ENCODE results near the gene TMEM178B. TPM values are rescaled to one million over a fixed set of nuclear protein-coding genes. Genes with fewer than 3 reads are reported as not detected.

TMEM178B gene
- total and polyA plus RNA-seq, 2 donors (not counting 1 experiment from before 2014, with no cell fraction given), result 0.28 to 0.96 TPM

GRCh38 chr7:141276031-141276430 is 202.2 kb downstream of the TMEM178B start:
- CTCF ChIA-PET, result no interaction called here
- TF ChIP-seq EZH2 (IDR thresholded peaks at IDR 0.05; ENCODE audit: borderline replicate concordance, insufficient read depth, low read depth, low read length, poor library complexity, severe bottlenecking), result no peak
- TF ChIP-seq, protein P1, sequence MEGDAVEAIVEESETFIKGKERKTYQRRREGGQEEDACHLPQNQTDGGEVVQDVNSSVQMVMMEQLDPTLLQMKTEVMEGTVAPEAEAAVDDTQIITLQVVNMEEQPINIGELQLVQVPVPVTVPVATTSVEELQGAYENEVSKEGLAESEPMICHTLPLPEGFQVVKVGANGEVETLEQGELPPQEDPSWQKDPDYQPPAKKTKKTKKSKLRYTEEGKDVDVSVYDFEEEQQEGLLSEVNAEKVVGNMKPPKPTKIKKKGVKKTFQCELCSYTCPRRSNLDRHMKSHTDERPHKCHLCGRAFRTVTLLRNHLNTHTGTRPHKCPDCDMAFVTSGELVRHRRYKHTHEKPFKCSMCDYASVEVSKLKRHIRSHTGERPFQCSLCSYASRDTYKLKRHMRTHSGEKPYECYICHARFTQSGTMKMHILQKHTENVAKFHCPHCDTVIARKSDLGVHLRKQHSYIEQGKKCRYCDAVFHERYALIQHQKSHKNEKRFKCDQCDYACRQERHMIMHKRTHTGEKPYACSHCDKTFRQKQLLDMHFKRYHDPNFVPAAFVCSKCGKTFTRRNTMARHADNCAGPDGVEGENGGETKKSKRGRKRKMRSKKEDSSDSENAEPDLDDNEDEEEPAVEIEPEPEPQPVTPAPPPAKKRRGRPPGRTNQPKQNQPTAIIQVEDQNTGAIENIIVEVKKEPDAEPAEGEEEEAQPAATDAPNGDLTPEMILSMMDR (IDR thresholded peaks at IDR 0.05), result no peak
- no peaks in the 10 kb centered on the region for H3K4me1 Mint-ChIP-seq

DNA sequence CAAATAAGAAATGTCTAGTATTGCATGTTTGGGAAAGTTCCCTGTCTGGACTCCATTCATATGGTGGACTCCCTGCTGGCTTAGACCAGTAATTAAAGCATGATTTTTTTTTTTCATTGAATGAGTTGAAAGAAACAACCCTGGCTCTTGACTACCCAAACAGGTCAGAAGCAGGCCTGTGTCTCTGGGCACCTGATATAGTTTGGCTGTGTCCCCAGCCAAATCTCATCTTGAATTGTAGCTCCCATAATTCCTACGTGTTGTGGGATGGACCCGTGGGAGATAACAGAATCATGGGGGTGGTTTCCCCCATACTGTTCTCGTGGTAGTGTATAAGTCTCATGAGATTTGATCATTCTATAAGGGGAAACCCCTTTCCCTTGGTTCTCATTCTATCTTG is 206.2 kb downstream of the TMEM178B start:
- ATAC-seq (ENCODE audit: low read depth), result no peak
- 0% methylated on average over 1 of the region's 3 CpGs for WGBS (ENCODE audit: insufficient coverage)

More at GRCh38 chr7:141276031-141276430, 202.2 kb downstream of the TMEM178B start:
- ATAC-seq (ENCODE audit: low read depth) (no peak), DNase-seq (no peak)
- no peak overlapping the region for H3K4me3 ChIP-seq (ENCODE audit: control extremely low read depth in 1 of 5, extremely low read depth in 1 of 5, insufficient read depth in 1 of 5, low read depth in 2 of 5, low read length in 4 of 5)
- Mint-ChIP-seq H3K27ac (no peak overlapping the region), H3K9me3 (ENCODE audit: insufficient read depth) (no peaks in the 10 kb centered on the region), H3K4me3 (no peak overlapping the region), H3K27me3 (no peaks in the 10 kb centered on the region)
- no peak overlapping the region for H3K4me2 ChIP-seq (replicated peaks; ENCODE audit: low read depth, low read length, poor library complexity, severe bottlenecking)
- no peaks in the 10 kb centered on the region for H4K20me1 ChIP-seq (ENCODE audit: control insufficient read depth, insufficient read depth, low read length, poor library complexity, severe bottlenecking)
- no peak overlapping the region for H3K27ac ChIP-seq (ENCODE audit: low read length in 2 of 2)
- 88% methylated on average over 4 of the region's 4 CpGs for WGBS (ENCODE audit: insufficient coverage)
- H3K79me2 ChIP-seq (ENCODE audit: control insufficient read depth, insufficient read depth, low read length), result no peaks in the 10 kb centered on the region
- H3K9me3 ChIP-seq (ENCODE audit: control extremely low read depth in 1 of 3, control insufficient read depth in 2 of 3, insufficient read depth in 1 of 3, low read length in 2 of 3), result no peaks in the 10 kb centered on the region
- no peak overlapping the region for H3K9ac ChIP-seq (ENCODE audit: low read length)
- intact Hi-C loops (cut with micrococcal nuclease), result no loop called here
- POLR2A ChIA-PET, result no interaction called here
- H2AFZ ChIP-seq (ENCODE audit: insufficient read depth, low read depth, low read length, poor library complexity, severe bottlenecking), result no peak overlapping the region
- H3K27me3 ChIP-seq (replicated peaks in 1 of 4; ENCODE audit: control extremely low read depth in 1 of 4, control insufficient read depth in 3 of 4, insufficient read depth in 4 of 4, low read length in 3 of 4), result no peaks in the 10 kb centered on the region
- no peaks in the 10 kb centered on the region for H3K36me3 ChIP-seq (replicated peaks in 1 of 2; ENCODE audit: control extremely low read depth in 1 of 2, control insufficient read depth in 1 of 2, extremely low read depth in 1 of 2, insufficient read depth in 2 of 2, low read length in 1 of 2)
- no peaks in the 10 kb centered on the region for H3K4me1 ChIP-seq (ENCODE audit: control insufficient read depth in 2 of 2, insufficient read depth in 2 of 2, low read length in 2 of 2)

More for the DNA sequence above, 206.2 kb downstream of the TMEM178B start:
- no peak overlapping the region for H3K4me2 ChIP-seq (replicated peaks; ENCODE audit: low read depth, low read length, poor library complexity, severe bottlenecking)
- no peak overlapping the region for H2AFZ ChIP-seq (ENCODE audit: insufficient read depth, low read depth, low read length, poor library complexity, severe bottlenecking)
- Mint-ChIP-seq H3K9me3 (ENCODE audit: insufficient read depth) (no peaks in the 10 kb centered on the region), H3K27me3 (peaks cover 16% of the 10 kb centered on the region), H3K4me1 (no peaks in the 10 kb centered on the region), H3K27ac (no peak overlapping the region), H3K4me3 (no peak overlapping the region)
- CTCF ChIA-PET, result no interaction called here
- H3K36me3 ChIP-seq (replicated peaks in 1 of 2; ENCODE audit: control extremely low read depth in 1 of 2, control insufficient read depth in 1 of 2, extremely low read depth in 1 of 2, insufficient read depth in 2 of 2, low read length in 1 of 2), result no peaks in the 10 kb centered on the region
- H3K4me3 ChIP-seq (ENCODE audit: control extremely low read depth in 1 of 5, extremely low read depth in 1 of 5, insufficient read depth in 1 of 5, low read depth in 2 of 5, low read length in 4 of 5), result no peak overlapping the region
- H4K20me1 ChIP-seq (ENCODE audit: control insufficient read depth, insufficient read depth, low read length, poor library complexity, severe bottlenecking), result no peaks in the 10 kb centered on the region
- H3K79me2 ChIP-seq (ENCODE audit: control insufficient read depth, insufficient read depth, low read length), result no peaks in the 10 kb centered on the region
- no peak for TF ChIP-seq EZH2 (IDR thresholded peaks at IDR 0.05; ENCODE audit: borderline replicate concordance, insufficient read depth, low read depth, low read length, poor library complexity, severe bottlenecking)
- TF ChIP-seq, protein P1 (IDR thresholded peaks at IDR 0.05), result no peak
- no peak overlapping the region for H3K9ac ChIP-seq (ENCODE audit: low read length)
- H3K27ac ChIP-seq (ENCODE audit: low read length in 2 of 2), result no peak overlapping the region
- peaks cover 0 to 2% (median 0%) of the 10 kb centered on the region in 4 experiments for H3K27me3 ChIP-seq (replicated peaks in 1 of 4; ENCODE audit: control extremely low read depth in 1 of 4, control insufficient read depth in 3 of 4, insufficient read depth in 4 of 4, low read length in 3 of 4)
- intact Hi-C loops (cut with micrococcal nuclease), result no loop called here
- DNase-seq, result no peak
- H3K9me3 ChIP-seq (ENCODE audit: control extremely low read depth in 1 of 3, control insufficient read depth in 2 of 3, insufficient read depth in 1 of 3, low read length in 2 of 3), result no peaks in the 10 kb centered on the region
- POLR2A ChIA-PET, result no interaction called here
- no peaks in the 10 kb centered on the region for H3K4me1 ChIP-seq (ENCODE audit: control insufficient read depth in 2 of 2, insufficient read depth in 2 of 2, low read length in 2 of 2)

Data from B cell (primary cell).